NCI-H2196 (cell line): ENCODE measurements around the gene RRP15.
A peak's percentile ranks its signal among the peaks of the same experiment; 100 is the strongest.

Source experiments
- DNase-seq: peaks from one replicate; lab custom pipeline; 2025; ENCODE audit not compliant: unreplicated experiment; lab: John Stamatoyannopoulos, UW

RRP15 gene

DNA sequence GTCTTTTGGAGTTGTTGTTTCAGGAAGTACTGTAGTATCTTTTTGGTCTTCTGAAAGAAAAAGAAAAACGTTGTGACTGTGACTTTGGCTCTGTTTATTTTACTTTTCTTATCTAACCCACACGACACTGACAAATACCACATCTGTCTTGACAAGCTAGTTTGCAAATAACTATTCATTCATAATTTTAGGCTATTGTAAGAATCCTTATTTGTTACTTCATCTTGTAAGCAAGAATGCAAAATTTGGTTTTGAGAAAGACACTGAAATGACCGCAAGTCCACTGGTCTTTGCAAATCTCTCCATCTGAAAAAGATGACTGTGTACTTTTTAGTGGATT, 72.8 kb downstream of the RRP15 start:
- no peak for DNase-seq

DNA sequence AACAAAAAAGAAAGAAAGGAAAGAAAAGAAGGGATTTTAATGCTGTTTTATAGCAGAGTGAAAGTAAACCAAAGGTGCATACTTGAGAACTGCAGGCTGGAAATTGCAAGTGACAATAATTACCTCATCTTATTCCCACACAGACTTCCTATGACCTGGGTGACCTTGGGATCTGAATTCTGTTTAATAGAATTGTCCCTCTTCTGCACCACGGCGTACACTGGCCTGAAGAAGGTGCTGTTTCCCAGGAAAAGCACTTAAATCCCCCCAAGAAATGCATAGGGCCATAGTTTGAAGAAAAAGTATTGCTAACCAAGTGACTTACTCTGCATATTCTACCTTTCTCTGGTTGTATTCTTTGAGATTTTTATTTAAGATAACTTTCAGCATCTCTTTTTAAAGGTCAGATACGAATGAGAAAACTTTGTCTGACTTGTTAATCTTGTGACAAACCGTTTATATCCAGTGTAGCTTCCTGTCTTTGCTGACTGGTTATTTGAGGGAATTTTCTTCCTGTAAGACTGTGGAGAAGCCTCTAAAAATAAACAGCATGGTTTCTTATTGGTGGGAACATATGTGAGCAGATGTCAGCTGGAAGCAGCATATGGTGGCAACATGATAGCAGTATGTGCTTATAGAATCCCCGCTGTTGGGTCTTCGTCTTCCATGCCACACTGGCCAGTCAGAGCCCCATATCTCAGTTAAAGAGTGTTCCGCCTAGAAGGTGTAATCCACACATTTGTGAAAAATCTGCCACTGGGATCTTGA, 76.4 kb downstream of the RRP15 start:
- no peak for DNase-seq

DNA sequence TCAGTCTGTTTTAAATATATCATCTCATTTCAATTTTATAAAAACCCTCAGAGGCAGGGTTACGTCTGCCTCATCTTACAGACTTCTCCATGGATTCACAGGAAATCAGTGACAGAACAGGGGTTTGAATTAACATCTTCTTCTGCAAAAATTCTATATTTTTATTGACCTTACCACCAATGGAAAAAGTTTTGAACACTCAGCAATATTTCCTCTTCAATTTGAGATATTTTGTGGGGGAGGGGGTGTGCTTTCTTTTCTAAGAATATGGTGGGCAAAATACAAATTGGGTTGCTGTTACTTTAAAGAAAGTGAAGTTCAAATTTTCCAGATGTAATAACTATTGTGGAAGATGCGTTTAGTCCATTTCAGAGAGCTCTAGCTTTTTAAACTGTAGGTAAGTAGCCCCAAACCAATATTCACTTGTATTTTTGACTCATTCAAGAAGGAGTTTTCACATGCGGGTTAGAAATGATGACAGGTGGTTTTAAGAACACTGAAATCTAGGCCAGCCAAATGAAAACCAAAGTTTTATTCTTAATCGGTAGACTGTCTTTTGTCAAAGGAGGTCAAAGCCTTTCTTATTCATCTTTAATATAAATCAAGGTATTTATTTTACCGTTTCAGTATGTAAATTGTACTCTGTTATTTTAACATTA, 77.5 kb downstream of the RRP15 start:
- DNase-seq = no peak

DNA sequence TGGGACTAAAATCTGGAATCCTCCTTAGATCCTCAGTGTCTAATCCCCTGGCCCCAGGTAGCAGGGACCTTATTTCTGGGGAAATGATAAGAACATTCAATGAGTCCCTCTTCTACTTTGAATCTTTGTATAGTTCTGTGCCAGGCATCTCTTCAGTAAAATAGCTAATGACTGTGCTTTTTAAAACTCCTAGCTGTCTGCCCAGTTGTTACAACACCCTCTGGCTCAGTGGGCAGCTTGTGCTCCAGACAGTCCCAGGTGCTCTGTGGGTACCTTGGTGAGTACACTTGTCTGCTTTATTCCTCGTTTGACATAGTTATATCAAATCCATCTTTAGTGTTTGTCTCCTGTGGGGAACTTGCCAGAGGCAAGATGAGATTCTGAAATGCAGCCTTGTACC, 78.0 kb downstream of the RRP15 start:
- no peak for DNase-seq

DNA sequence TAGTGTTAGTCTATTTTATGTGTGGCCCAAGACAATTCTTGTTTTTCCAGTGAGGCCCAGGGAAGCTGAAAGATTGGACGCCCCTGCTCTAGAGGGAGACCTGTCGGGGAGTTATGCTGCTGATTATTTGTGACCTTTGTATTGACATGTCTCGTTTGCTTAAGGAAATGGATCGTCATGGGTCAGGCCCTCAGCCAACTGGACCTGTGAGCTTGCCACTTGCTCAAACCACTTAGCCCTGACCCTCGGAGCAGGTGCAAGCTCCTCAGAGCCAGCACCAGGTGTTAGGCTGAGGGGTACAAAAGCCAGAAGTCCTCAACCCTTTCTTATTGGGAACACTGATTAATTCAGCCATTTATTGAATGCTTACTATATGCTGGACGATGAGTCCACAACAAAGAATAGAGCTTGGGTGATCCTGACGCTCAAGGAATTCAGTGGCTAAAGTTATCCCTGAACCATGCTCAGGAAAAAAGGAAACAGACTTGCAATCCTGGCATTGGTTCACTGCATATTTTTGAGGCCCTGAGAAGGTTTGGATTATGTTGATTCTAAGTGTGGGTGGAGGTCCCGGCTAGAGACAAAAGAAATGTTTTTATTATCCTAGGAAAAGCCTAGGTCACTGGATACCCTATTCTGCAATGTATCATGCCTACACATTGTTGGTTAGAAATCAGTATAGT, 79.1 kb downstream of the RRP15 start:
- peak; percentile 24 for DNase-seq

DNA sequence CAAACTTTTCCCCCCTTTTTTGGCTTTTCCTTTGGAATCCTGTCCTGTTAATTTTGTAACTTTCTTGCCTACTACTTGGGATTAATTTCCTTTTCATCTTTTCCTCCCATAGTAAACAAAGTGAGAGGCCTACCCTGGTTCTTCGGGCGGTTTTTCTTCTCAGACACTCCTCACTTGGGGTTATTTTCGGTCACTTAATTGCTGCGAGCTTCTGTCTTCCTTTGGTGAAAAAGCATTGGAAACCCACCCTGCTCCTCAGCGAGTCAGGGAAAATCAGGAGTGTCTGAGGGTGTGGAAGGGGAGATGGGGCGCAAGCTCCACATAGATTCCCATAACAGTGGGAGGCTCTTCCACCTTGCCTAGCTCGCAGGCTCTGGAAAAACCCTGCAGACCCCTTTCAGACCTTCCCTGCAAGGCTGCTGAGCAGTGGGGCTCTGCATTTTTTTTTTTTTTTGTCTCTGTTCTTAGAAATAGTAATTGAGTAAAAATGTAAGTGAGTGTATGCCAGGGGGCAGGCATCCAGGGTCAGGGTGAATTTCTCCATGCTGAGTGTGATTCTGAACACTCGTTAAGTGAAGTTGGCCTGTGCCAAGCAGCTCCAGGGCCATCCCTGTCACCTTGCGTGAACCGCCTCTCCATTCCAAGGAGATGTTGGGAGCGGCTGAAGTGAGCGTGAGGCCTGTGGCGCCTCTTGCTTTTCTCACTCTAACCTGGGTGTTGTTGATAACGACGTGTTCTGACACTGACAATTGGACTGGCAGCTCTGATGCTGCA, 80.3 kb downstream of the RRP15 start:
- no peak for DNase-seq

DNA sequence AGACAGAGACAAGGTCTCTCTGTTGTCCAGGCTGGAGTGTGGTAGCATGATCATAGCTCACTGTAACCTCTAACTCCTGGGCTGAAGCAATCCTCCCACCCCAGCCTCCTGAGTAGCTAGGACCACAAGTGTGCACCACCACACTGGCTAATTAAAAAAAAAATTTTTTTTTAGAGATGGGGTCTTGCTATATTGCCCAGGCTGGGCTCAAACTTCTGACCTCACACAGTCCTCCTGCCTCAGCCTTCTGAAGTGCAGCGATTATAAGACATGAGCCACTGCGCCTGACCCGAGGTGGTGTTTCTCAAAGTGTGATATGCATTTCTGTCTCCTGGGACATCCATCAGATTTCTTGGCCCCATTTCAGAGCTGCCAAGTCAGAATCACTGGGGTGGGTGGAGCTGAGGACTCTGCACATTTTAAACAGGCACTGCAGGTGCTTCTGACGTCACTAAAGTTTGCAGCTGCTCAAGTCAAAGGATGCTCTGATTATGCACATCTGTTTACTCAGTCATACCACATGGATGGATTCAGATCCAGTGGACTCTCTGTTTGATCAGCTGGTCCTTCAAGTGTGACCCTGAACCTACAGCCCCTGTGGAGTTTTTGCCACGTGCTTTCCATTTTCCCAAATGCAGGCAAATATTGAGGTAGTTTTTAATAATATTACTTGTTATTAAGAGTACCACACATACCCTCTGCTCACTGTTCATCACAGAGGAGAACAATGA, 81.4 kb downstream of the RRP15 start:
- peak; percentile 61 for DNase-seq

DNA sequence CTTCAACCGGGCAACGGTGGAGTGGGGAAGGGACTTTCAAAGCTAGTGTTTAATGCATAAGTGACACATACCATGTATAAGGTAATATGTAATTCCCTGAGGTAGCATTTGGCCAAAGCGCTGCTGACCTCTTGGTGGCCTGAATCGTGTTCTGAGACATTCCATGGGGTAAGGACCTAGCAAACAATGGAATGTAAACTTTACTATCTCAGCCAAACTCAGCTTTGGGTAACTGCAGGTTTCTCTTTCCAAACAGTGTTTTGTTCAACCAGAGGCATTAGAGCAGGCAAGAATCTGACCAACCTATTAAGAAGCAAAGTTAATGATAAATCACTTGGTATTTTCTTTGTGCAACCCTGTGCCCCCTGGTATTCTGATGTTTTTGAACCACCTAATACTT, 82.0 kb downstream of the RRP15 start:
- DNase-seq = no peak

DNA sequence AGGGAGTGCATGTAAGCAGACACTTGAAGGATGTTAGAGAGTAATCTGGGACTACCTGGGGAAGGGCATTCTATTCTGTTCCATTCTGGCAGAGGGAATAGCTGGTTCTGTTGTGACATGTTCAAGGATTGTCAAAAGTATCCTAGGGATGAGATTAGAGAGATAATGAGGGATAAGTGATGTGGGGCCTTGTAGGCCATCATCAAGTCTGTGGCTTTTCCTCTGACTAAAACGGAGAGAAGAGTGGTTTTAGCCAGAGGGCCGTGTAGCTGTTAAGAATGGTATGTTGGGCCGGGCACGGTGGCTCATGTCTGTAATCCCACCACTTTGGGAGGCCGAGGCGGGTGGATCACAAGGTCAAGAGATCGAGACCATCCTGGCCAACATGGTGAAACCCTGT, 83.6 kb downstream of the RRP15 start:
- no peak for DNase-seq

DNA sequence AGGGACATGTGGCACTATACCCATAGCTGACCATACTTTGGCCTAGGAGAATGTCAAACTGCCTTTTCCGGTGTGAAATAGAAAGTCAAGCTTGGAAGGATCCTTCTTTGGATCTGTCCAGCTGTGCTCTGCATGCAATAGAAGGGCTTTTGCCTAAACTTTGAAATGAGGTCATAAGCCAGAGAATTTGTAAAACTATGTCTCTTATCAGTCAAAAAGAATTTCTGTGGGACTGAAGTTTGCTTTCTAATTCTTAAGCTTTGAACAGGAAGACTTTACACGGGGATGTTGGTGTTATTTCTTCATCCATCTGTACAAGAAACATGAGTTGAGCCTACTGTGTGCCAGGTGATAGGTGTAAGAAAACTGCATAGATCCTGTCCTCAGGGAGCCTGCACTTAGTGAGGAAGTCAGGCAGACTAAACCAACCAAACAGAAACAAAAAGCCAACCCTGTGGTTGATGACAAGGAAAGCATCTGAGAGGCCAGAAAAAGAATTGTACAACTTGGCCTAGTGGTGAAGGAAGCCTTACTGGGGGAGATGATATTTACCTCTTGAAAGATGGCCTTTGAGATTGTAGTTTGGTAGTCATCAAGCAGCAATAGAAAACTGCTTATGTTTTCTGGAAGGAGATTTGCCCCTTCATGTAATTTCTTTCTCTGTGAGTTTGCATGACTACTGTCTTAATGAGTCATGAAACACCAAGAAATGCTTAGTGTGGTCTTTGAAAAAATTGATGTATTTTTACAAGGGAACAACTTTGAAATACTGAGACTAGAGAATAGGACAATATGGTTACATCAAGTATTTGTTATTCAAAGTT, 84.8 kb downstream of the RRP15 start:
- DNase-seq = no peak

DNA sequence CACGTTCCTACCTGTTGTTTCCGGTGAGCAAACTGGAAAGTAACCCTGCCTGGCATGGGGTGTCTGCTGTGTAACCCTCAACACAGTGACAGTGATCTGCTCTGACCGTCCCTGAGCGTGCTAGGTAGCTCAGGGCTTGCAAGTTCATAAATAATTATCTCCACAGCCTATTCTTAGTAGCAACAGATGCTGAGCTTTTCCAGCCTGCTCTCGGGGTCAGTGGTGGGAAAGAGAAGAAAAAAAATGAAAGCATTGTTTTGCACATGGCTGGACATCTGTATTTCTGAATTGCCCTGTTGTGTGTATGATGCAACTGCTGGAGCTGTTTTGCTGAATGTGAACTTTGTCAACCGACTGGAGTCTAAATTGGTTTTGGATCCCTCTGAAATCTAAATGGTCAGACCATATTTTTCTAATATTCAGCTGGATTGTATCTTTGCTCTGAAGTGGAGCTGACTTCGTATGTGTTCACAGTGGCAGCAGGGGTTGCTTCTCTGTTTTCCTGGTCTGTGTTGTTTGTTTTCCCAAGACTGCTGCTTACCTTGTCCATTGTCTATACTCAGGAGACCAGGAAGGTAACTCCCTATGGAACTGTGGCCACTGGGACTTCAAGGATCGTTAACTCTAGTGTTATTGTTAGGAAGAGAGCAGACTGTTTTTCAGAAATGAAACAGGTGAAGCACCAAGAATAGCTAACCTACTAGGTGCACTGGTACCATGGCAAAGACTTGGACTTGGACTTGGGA, 87.0 kb downstream of the RRP15 start:
- no peak for DNase-seq

DNA sequence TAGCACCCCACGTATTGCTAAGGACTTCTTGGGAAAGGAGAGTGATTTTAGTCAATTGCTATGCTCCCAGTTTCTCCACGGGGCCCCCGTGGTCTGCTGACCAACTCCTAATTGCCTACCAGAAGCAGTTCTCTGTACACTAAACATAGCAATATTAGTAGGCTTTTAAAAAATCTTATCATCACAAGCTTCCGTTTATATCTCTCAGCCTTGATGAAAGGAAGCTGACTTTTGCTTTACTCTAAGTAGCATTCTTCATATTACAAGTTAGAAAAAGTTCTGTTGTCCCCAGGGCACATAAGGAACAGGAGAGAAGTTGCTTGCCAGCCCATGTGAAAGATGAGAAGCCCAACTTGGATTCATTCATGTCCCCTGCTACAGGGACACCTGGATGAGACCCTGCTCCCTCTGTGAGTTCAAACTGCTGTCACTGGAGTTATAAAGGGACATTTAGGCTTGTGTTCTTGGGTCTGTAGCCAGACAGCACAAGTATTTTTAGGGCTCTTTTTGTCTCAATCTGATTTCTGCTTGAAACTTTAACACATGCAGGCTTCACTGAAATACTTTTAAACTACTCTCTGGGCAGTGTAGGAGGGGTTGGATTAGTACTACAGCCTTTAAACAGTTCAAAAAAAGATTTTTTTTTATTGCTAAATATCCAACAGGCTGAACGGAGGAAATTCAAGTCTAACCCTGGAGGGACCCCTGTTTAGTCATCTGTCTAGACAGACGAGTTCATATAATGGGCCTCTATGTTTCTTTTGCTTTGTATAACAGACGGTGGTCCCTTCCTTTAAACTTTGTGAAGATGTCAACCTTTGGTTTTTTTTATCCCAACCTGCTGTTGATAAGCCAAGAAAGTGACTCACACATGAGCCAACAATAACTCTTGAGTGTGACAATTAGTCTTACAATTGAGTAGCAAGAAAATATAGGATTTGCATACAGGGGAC, 89.6 kb downstream of the RRP15 start:
- no peak for DNase-seq

DNA sequence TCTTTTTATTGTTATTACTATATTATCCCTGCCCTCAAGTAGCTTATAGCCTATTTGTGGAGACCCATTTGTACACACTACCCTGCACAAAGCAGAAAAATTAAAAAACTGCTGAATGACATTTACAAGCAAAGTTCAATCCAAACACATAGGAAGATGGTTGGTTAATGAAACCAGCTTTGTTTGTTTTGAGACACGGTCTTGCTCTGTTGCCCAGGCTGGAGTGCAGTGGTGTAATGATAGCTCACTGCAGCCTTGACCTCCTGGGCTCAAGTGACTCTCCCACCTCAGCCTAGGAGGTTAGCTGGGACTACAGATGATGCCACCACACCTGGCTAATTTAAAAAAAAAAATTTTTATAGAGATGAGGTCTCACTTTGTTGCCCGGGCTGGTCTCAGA, 91.6 kb downstream of the RRP15 start:
- DNase-seq = no peak

DNA sequence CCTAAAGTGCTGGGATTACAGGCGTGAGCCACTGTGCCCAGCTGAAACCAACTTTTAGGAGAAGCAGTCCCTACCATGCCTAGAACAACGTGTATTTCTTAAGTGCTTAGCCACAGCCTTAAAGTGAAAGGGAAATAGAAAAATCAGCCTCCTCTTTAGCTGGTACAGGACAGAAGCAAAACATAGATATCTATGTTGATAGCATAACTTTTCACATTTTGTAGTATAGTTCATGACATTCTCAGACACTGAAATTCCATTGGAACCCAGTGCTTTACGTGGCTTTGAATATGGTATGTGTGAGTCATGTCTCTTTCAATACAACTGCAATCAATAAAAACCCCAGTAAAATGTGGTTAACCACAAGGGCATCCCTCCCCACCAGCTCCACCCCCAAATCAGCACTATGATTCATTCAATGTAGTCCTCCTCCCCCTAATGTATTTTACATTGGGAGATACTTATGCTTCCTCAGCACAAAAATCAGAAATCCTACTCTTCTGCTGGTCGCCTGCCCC, 92.1 kb downstream of the RRP15 start:
- DNase-seq = peak; percentile 15

DNA sequence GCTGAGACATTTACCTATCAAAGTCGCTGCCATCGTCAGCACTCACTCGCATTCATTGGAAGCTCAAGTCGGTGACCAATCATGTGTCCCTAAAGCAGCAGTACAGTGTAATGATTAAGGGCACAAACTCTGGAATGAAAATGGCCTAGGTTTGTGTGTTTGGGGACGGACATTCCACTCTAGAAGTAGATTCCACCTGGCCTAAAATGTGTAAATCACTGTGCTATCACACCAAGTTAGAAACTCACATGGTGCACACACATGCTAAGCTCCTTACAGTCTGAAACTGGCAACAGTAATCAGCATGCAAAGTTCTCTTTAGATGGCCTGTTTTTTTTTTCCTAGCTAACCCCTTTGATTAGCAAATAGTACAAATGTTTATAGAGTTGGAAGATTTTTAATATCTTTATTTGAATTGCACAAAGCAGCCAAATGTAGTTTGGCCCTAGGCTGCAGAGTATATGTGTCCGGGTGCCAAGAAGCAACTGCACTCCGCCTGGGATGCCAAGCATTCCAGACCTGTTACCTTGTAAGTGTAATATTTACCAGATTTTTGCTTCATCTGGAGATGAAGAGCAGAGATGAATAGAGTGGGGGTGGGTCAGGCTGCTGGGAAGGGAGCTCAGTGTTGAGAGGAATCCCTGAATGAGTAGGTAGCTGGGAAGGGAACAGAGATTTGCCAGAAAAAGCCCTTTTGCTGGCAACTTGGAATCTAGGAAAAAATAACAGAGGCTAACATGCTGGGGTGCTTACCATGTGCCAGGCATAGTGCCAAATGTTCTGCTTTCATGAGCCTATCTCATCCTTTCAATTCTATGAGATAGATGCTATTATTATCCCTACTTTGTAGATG, 95.3 kb downstream of the RRP15 start:
- DNase-seq = peak; percentile 21

DNA sequence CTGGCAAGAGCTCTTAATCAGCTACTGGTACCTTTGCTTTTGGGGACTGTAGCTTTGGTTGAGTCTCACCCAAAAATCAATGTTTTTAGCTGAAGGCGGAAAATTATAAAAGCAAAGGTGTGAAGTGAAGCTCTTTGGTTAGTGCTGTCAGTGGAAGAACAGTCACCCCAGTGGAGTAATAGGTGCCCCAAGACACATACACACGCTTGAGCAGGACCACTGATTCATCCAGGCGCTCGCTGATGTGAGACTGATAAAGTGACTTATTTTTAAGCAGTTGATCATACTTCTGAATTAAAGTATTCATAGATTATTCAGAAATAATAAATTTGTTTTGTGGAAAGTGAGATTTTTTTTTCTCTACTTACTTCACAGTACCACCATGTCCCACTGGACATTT, 97.2 kb downstream of the RRP15 start:
- no peak for DNase-seq

DNA sequence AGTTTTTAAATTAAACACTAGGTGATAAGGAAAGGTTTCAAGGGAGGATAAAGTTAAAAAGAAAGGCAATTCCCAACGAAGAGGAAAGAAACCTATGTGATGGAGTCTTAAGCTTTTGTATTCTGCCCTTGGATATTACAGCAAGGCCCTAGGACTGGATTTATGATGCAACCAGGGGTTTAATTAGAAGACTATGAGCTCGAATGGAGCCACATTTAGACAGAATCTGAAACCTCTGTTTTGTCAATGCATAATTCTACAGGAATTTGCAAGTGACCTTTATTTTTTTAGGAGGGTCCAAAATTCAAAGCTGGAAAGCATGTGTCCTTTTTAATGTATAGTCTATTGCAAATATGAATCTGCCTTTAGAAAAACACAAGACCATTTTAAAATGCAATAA, 98.0 kb downstream of the RRP15 start:
- DNase-seq = no peak
